ENCODE data around the gene RBM47.
A peak's percentile ranks its signal among the peaks of the same experiment; 100 is the strongest.
"Not testable (repeated sequence)": the region's sequence is repeated elsewhere in the genome, so short reads cannot be mapped to it uniquely, and the experiment has no call there.

RBM47 gene

DNA sequence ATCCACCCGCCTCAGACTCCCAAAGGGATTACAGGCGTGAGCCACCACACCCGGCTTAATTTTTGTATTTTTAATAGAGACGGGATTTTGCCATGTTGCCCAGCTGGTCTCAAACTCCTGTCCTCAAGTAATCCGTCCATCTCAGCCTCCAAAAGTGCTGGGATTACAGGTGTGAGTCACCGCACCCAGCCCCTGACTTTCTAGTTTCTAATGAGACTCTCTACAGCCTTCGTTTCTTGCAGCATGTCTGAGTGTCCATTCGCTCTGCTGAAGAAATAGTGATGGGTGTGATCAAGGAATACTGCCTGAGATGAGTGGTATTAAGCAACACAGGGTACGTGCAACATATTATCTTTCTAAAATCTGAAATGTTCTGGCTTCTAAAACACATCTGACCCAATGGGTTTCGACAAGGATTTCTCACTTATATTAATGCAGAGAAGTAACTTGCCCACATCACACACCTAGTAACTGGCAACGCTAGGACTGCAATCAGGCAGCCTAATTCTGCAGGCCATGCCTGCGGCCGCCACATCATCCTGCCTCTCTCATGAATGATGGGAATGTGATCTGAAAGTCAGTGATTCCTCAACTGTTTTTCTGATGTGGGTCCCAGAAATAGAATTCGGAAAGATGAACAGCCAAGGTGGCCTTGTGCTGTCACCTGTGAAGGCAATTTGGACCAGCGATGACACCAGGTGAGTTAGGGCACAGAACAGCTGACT, 74.3 kb downstream of the RBM47 start:
- no peak for DNase-seq (ENCODE audit: low spot score)
- no peak overlapping the region for H3K27ac Mint-ChIP-seq
- H3K36me3 Mint-ChIP-seq (ENCODE audit: low read depth), result no peaks in the 10 kb centered on the region
- H3K4me1 Mint-ChIP-seq (ENCODE audit: low read depth), result peaks cover 48% of the 10 kb centered on the region
- H3K4me3 Mint-ChIP-seq, result no peak overlapping the region
- no peaks in the 10 kb centered on the region for H3K9me3 Mint-ChIP-seq
- no peaks in the 10 kb centered on the region for H3K27me3 Mint-ChIP-seq (ENCODE audit: low read depth)

DNA sequence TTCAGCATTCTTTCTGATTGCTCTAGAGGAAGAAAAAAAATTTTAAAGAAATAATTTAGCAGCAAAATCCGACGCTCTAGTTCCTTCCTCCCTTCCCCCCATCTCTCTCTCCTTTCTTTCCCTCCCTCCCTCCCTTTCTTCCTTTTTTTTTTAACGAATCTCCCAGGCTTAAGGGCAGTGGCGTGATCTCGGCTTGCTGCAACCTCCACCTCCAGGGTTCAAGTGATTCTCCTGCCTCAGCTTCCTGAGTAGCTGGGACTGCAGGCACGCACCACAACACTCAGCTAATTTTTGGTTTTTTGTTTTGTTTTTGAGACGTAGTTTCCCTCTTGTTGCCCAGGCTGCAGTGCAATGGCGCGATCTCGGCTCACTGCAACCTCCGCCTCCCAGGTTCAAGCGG, 75.0 kb downstream of the RBM47 start:
- not testable (repeated sequence) for H3K36me3 Mint-ChIP-seq (ENCODE audit: low read depth); H3K9me3 Mint-ChIP-seq; DNase-seq (ENCODE audit: low spot score); H3K27me3 Mint-ChIP-seq (ENCODE audit: low read depth); H3K4me3 Mint-ChIP-seq; H3K27ac Mint-ChIP-seq
- H3K4me1 Mint-ChIP-seq (ENCODE audit: low read depth), result peaks cover 45% of the 10 kb centered on the region

GRCh38 chr4:40553995-40554394, 75.7 kb downstream of the RBM47 start:
- Mint-ChIP-seq H3K4me3 (no peak overlapping the region), H3K27ac (no peak overlapping the region), H3K4me1 (ENCODE audit: low read depth) (peaks cover 38% of the 10 kb centered on the region), H3K36me3 (ENCODE audit: low read depth) (no peaks in the 10 kb centered on the region), H3K27me3 (ENCODE audit: low read depth) (no peaks in the 10 kb centered on the region), H3K9me3 (no peaks in the 10 kb centered on the region)
- no peak for DNase-seq (ENCODE audit: low spot score)

DNA sequence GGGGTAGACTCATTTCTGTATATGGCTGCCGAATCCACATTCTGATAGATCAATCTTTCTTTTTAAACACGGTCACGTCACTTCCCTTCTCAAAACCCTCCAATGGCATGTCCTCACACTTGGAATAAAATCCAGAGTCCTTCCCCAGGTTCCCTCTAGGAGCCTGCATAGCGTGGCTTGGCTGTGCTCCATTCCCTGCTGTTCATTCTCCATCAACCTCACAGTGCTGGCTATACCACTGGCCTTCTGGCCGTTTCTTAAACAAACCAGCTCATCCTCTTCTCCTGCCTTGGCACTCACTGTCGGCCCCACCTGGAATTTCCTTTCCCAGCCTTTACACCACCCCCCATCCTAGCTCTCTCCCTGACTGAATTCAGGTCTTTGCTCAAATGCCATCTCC, 77.1 kb downstream of the RBM47 start:
- DNase-seq (ENCODE audit: low spot score), result no peak
- no peaks in the 10 kb centered on the region for H3K36me3 Mint-ChIP-seq (ENCODE audit: low read depth)
- peak overlapping the region; percentile 11 for H3K27ac Mint-ChIP-seq
- no peaks in the 10 kb centered on the region for H3K9me3 Mint-ChIP-seq
- peaks cover 35% of the 10 kb centered on the region for H3K4me1 Mint-ChIP-seq (ENCODE audit: low read depth)
- no peaks in the 10 kb centered on the region for H3K27me3 Mint-ChIP-seq (ENCODE audit: low read depth)
- no peak overlapping the region for H3K4me3 Mint-ChIP-seq

DNA sequence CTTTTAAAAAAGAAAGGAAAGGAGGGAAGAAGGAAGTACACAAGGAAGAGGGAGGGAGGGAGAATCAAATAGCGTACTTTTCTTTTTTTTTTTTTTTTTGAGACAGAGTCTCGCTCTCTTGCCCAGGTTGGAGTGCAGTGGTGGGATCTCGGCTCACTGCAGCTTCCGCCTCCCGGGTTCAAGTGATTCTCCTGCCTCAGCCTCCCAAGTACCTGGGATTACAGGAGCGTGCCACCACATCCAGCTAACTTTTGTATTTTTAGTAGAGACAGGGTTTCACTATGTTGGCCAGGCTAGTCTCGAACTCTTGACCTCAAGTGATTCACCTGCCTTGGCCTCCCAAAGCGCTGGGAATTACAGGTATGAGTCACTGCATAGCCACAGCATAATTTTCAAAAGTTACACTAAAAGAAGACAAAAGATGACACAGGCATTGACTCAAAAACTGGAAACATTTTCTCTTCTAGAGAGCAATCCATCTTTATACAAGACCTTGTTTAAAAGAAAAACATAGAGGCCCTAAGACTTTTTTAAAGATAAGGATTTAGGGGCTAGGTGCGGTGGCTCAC, 78.0 kb downstream of the RBM47 start:
- peak overlapping the region; percentile 92 for H3K27ac Mint-ChIP-seq
- not testable (repeated sequence) for H3K27me3 Mint-ChIP-seq (ENCODE audit: low read depth); H3K9me3 Mint-ChIP-seq; H3K36me3 Mint-ChIP-seq (ENCODE audit: low read depth)
- DNase-seq (ENCODE audit: low spot score), result peak; percentile 60
- peak overlapping the region; percentile 84 for H3K4me3 Mint-ChIP-seq
- peaks cover 42% of the 10 kb centered on the region for H3K4me1 Mint-ChIP-seq (ENCODE audit: low read depth)

- Mint-ChIP-seq H3K27ac (peak overlapping the region; percentile 92), H3K9me3 (no peaks in the 10 kb centered on the region), H3K27me3 (ENCODE audit: low read depth) (no peaks in the 10 kb centered on the region), H3K4me3 (peak overlapping the region; percentile 84), H3K36me3 (ENCODE audit: low read depth) (peaks cover 2% of the 10 kb centered on the region), H3K4me1 (ENCODE audit: low read depth) (peaks cover 42% of the 10 kb centered on the region)
- peak; percentile 33 for DNase-seq (ENCODE audit: low spot score)
Observed at GRCh38 chr4:40550948-40551462, 78.7 kb downstream of the RBM47 start.

- Mint-ChIP-seq H3K9me3 (no peaks in the 10 kb centered on the region), H3K27ac (peak overlapping the region; percentile 45), H3K27me3 (ENCODE audit: low read depth) (no peaks in the 10 kb centered on the region), H3K4me1 (ENCODE audit: low read depth) (peaks cover 42% of the 10 kb centered on the region), H3K36me3 (ENCODE audit: low read depth) (peaks cover 2% of the 10 kb centered on the region), H3K4me3 (peak overlapping the region; percentile 84)
- DNase-seq (ENCODE audit: low spot score), result no peak
Observed at GRCh38 chr4:40550196-40550595, 79.5 kb downstream of the RBM47 start.

DNA sequence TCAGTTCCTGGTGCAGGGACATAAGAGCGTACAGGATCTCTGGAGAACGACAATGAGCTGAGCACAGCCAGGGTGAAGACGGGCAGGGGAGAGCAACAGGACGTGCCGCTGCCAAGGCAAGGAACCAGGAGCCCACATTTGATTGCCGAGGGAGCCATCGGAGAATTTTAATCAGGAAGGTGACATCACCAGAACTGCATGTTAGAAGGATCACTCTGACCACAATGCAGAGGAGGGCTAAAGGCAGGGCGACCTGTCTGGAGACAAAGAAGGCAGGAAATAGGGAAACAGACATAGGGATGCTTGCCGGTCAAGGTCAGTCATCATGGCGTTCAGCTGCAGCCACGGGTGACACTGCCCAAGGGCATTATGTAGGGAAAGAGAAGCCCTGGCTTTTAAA, 81.4 kb downstream of the RBM47 start:
- no peaks in the 10 kb centered on the region for H3K27me3 Mint-ChIP-seq (ENCODE audit: low read depth)
- H3K36me3 Mint-ChIP-seq (ENCODE audit: low read depth), result peaks cover 4% of the 10 kb centered on the region
- H3K9me3 Mint-ChIP-seq, result no peaks in the 10 kb centered on the region
- H3K4me3 Mint-ChIP-seq, result no peak overlapping the region
- no peak for DNase-seq (ENCODE audit: low spot score)
- H3K4me1 Mint-ChIP-seq (ENCODE audit: low read depth), result peaks cover 34% of the 10 kb centered on the region
- no peak overlapping the region for H3K27ac Mint-ChIP-seq

DNA sequence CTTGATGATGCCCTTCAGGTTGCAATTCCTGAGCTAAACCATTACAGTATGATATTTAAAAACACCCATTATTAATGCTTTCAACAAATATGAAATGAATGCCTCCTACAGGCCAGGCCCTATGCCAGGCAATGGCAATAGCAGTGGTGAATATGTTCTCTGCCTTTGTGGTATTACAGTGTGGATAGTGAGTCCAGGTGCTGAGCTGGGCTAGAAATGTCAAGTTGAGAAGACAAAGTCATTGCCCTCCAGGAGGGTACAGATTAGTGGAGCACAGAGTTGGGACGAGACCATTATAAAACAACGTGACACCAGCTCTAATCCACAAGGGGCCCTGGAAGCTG, 81.9 kb downstream of the RBM47 start:
- Mint-ChIP-seq H3K27me3 (ENCODE audit: low read depth) (no peaks in the 10 kb centered on the region), H3K27ac (no peak overlapping the region), H3K36me3 (ENCODE audit: low read depth) (peaks cover 4% of the 10 kb centered on the region), H3K4me1 (ENCODE audit: low read depth) (peaks cover 34% of the 10 kb centered on the region), H3K9me3 (no peaks in the 10 kb centered on the region), H3K4me3 (no peak overlapping the region)
- no peak for DNase-seq (ENCODE audit: low spot score)

GRCh38 chr4:40546969-40547788, 82.5 kb downstream of the RBM47 start:
- H3K4me1 Mint-ChIP-seq (ENCODE audit: low read depth), result peaks cover 29% of the 10 kb centered on the region
- peaks cover 4% of the 10 kb centered on the region for H3K36me3 Mint-ChIP-seq (ENCODE audit: low read depth)
- no peak overlapping the region for H3K4me3 Mint-ChIP-seq
- DNase-seq (ENCODE audit: low spot score), result no peak
- H3K27ac Mint-ChIP-seq, result no peak overlapping the region
- H3K27me3 Mint-ChIP-seq (ENCODE audit: low read depth), result no peaks in the 10 kb centered on the region
- H3K9me3 Mint-ChIP-seq, result no peaks in the 10 kb centered on the region

DNA sequence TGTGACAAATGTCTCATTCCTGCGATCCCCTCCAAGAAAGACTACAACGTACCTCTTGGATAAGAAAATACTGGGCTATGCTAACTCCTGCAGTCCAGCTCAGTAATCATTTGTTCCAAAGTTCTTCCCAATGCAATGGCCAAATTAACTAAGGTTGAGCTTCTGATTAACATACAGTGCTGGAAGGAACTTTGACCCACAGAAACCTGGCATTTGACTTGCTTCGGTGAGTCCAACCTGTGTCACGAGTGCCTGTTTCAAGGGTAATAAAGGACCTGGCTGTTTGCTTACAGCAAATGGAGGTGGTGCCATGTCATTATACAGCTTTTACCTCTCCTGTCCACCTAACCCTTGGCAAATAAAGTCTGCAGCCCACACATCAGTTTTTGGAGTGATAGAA, 83.2 kb downstream of the RBM47 start:
- Mint-ChIP-seq H3K36me3 (ENCODE audit: low read depth) (peaks cover 4% of the 10 kb centered on the region), H3K4me1 (ENCODE audit: low read depth) (peaks cover 26% of the 10 kb centered on the region), H3K27me3 (ENCODE audit: low read depth) (no peaks in the 10 kb centered on the region), H3K4me3 (no peak overlapping the region), H3K27ac (no peak overlapping the region), H3K9me3 (no peaks in the 10 kb centered on the region)
- no peak for DNase-seq (ENCODE audit: low spot score)

- H3K4me1 Mint-ChIP-seq (ENCODE audit: low read depth), result peaks cover 17% of the 10 kb centered on the region
- H3K4me3 Mint-ChIP-seq; H3K9me3 Mint-ChIP-seq; H3K36me3 Mint-ChIP-seq (ENCODE audit: low read depth); DNase-seq (ENCODE audit: low spot score); H3K27me3 Mint-ChIP-seq (ENCODE audit: low read depth); H3K27ac Mint-ChIP-seq: not testable (repeated sequence)
Observed at GRCh38 chr4:40545487-40545886, 84.2 kb downstream of the RBM47 start.

GRCh38 chr4:40544221-40544620, 85.4 kb downstream of the RBM47 start:
- Mint-ChIP-seq H3K27me3 (ENCODE audit: low read depth) (no peaks in the 10 kb centered on the region), H3K9me3 (no peaks in the 10 kb centered on the region), H3K4me3 (no peak overlapping the region), H3K27ac (no peak overlapping the region), H3K36me3 (ENCODE audit: low read depth) (peaks cover 4% of the 10 kb centered on the region), H3K4me1 (ENCODE audit: low read depth) (peaks cover 11% of the 10 kb centered on the region)
- DNase-seq (ENCODE audit: low spot score), result no peak

DNA sequence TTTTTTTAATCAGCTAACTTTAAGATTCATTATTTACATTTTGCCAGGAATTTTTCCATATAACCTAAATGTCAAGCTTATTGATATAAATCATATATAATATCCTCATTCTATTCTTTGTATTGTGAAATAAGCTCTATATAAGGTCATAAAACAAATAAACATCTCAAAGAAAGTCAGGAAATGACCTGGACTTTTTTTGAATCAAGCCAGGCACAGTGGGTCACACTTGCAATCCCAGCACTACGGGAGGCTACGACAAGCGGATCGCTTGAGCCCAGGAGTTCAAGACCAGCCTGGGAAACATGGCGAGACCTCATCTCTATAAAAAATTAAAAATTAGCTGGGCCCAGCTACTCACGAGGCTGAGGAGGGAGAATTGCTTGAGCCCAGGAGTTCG, 88.9 kb downstream of the RBM47 start:
- no peak overlapping the region for H3K27ac Mint-ChIP-seq
- H3K9me3 Mint-ChIP-seq, result no peaks in the 10 kb centered on the region
- H3K4me1 Mint-ChIP-seq (ENCODE audit: low read depth), result peaks cover 5% of the 10 kb centered on the region

More for the DNA sequence above, 88.9 kb downstream of the RBM47 start:
- Mint-ChIP-seq H3K4me3 (no peak overlapping the region), H3K36me3 (ENCODE audit: low read depth) (peaks cover 3% of the 10 kb centered on the region), H3K27me3 (ENCODE audit: low read depth) (peaks cover 2% of the 10 kb centered on the region)
- DNase-seq (ENCODE audit: low spot score), result no peak
